GM12872 (cell line): ENCODE data around the gene MEIS2.

ENCODE experiments used
- CTCF ChIP-seq: IDR thresholded peaks from 3 replicates; pipeline ENCODE4 v1.5.1; 2011; ENCODE audit warnings: low read depth, mild to moderate bottlenecking, low read length, moderate library complexity; ENCODE audit not compliant: insufficient read depth

The MEIS2 gene

GRCh38 chr15:36925653-36926426 lies 174.5 kb downstream of the MEIS2 start:
- no peak for TF ChIP-seq CTCF

GRCh38 chr15:36925049-36925448 lies 175.3 kb downstream of the MEIS2 start:
- TF ChIP-seq CTCF, result no peak

- no peak for TF ChIP-seq CTCF
Measured at GRCh38 chr15:36924034-36924433, 176.3 kb downstream of the MEIS2 start.

GRCh38 chr15:36921484-36922091 lies 178.8 kb downstream of the MEIS2 start:
- no peak for TF ChIP-seq CTCF

- TF ChIP-seq CTCF, result no peak
Measured at GRCh38 chr15:36917411-36918267, 182.7 kb downstream of the MEIS2 start.

- TF ChIP-seq CTCF, result no peak
Measured at GRCh38 chr15:36914960-36915808, 185.2 kb downstream of the MEIS2 start.
